Astrocyte of the spinal cord (primary cell): ENCODE data around the gene GDF10.

ENCODE experiments used
- DNase-seq: peaks from one replicate; pipeline ENCODE4 v3.0.0; 2011; ENCODE audit warnings: low read depth, low spot score
- H3K4me3 ChIP-seq: 2 replicates; pipeline ENCODE4 v1.5.1; 2011; ENCODE audit warnings: low read depth, mild to moderate bottlenecking, low read length, moderate library complexity
- in situ Hi-C: cut with HindIII; loops from 2 replicates; pipeline ENCODE4 v1.10.0; 2017; ENCODE audit warnings: low sequenced_read_pairs
- TF ChIP-seq, protein P1 (sequence below): IDR thresholded peaks from 2 replicates; pipeline ENCODE4 v1.5.1; 2012; ENCODE audit warnings: low read depth, mild to moderate bottlenecking, low read length, inconsistent platforms

Gene GDF10

GRCh38 chr10:47344996-47345870 lies 45.2 kb downstream of the GDF10 start:
- no peak overlapping the region for H3K4me3 ChIP-seq
- no peak for DNase-seq
- TF ChIP-seq, protein P1, sequence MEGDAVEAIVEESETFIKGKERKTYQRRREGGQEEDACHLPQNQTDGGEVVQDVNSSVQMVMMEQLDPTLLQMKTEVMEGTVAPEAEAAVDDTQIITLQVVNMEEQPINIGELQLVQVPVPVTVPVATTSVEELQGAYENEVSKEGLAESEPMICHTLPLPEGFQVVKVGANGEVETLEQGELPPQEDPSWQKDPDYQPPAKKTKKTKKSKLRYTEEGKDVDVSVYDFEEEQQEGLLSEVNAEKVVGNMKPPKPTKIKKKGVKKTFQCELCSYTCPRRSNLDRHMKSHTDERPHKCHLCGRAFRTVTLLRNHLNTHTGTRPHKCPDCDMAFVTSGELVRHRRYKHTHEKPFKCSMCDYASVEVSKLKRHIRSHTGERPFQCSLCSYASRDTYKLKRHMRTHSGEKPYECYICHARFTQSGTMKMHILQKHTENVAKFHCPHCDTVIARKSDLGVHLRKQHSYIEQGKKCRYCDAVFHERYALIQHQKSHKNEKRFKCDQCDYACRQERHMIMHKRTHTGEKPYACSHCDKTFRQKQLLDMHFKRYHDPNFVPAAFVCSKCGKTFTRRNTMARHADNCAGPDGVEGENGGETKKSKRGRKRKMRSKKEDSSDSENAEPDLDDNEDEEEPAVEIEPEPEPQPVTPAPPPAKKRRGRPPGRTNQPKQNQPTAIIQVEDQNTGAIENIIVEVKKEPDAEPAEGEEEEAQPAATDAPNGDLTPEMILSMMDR, result no peak
- in situ Hi-C loops, result no loop called here

DNA sequence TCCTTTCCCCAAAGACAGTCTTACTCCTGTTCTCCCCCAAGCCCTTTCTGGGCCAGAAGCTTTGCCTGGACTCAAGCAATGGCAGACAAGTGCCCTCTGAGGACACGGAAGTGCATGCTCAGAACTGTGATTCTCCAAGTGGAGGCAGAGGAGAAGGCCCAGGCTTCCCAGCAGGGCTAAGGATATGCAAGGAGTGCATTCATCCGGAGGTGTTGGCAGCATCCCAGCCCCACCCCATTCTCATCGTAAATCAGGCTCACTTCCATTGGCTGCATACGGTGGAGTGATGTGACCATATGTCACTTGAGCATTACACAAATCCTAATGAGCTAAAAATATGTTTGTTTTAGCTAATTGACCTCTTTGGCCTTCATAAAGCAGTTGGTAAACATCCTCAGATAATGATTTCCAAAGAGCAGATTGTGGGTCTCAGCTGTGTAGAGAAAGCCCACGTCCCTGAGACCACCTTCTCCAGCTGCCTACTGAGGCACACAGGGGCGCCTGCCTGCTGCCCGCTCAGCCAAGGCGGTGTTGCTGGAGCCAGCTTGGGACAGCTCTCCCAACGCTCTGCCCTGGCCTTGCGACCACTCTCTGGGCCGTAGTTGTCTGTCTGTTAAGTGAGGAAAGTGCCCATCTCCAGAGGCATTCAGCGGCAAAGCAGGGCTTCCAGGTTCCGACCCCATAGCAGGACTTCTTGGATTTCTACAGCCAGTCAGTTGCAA lies 46.7 kb downstream of the GDF10 start:
- DNase-seq, result no peak
- H3K4me3 ChIP-seq, result no peak overlapping the region
- in situ Hi-C loops, result no loop called here
- TF ChIP-seq, protein P1, result no peak

GRCh38 chr10:47347303-47347675 lies 47.3 kb downstream of the GDF10 start:
- H3K4me3 ChIP-seq, result no peak overlapping the region
- no peak for DNase-seq
- in situ Hi-C loops, result no loop called here
- TF ChIP-seq, protein P1, result no peak

DNA sequence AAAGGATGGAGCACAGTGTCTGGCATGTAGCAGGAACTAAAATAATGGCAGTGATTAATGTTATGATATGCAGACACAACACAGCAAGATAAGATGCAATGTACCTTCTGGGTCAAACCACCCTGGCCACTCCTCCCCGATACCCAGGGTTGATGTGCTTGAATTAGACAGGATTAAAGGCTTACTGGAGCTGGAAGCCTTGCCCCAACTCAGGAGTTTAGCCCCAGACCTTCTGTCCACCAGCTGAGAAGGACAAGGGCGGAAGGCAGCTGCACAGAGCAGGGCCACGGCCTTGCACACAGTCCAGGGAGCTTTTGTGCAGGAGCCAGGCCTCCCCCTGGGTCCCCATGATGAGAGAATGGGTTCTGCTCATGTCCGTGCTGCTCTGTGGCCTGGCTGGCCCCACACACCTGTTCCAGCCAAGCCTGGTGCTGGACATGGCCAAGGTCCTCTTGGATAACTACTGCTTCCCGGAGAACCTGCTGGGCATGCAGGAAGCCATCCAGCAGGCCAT lies 48.2 kb downstream of the GDF10 start, which contains the start of gene RBP3:
Gene RBP3, plus strand, starts transcription at position 226 of the 514 bp plus-strand sequence. Its CDS starts 122 bp downstream, at position 348.
- no peak within 1 kb of the TSS for H3K4me3 ChIP-seq
- TF ChIP-seq, protein P1, result no peak
- in situ Hi-C loops, result no loop called here
- DNase-seq, result no peak

DNA sequence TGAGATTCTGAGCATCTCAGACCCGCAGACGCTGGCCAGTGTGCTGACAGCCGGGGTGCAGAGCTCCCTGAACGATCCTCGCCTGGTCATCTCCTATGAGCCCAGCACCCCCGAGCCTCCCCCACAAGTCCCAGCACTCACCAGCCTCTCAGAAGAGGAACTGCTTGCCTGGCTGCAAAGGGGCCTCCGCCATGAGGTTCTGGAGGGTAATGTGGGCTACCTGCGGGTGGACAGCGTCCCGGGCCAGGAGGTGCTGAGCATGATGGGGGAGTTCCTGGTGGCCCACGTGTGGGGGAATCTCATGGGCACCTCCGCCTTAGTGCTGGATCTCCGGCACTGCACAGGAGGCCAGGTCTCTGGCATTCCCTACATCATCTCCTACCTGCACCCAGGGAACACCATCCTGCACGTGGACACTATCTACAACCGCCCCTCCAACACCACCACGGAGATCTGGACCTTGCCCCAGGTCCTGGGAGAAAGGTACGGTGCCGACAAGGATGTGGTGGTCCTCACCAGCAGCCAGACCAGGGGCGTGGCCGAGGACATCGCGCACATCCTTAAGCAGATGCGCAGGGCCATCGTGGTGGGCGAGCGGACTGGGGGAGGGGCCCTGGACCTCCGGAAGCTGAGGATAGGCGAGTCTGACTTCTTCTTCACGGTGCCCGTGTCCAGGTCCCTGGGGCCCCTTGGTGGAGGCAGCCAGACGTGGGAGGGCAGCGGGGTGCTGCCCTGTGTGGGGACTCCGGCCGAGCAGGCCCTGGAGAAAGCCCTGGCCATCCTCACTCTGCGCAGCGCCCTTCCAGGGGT lies 48.9 kb downstream of the GDF10 start:
- TF ChIP-seq, protein P1, result no peak

GRCh38 chr10:47349516-47349915 lies 49.5 kb downstream of the GDF10 start:
- H3K4me3 ChIP-seq, result no peak overlapping the region
- DNase-seq, result no peak
- in situ Hi-C loops, result no loop called here
- TF ChIP-seq, protein P1, result no peak

More for the DNA sequence above, 48.9 kb downstream of the GDF10 start:
- H3K4me3 ChIP-seq, result no peak overlapping the region
- DNase-seq, result no peak
- in situ Hi-C loops, result no loop called here
